Measurements from ENCODE around the gene ANKRD6. TPM values are rescaled to one million over a fixed set of nuclear protein-coding genes. Genes with fewer than 3 reads are reported as not detected.
A peak's percentile ranks its signal among the peaks of the same experiment; 100 is the strongest.

Gene ANKRD6
- total RNA-seq, 1 donor from 2014 or later, result 70.9 TPM

DNA sequence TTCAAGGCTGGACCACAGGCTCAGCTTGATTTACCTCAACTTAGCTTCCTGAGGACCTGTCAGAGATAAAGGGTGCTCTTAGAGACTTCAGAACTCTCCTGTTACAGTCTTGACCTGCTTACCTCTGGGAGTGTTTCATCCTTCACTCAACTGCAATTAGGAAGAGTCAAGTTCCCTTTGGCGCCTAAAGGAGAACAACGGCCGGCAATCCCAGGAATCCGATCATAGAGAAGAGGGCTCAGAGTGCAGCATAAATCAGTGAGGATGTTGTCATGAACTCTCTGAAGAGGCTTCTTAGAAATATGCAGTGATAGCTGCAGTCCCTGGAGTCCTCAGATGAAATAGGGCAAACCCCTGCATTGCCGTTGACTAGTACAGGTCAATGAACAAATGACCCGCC lies 169.2 kb downstream of the ANKRD6 start:
- H3K4me1 Mint-ChIP-seq (ENCODE audit: unreplicated experiment), result no peaks in the 10 kb centered on the region
- TF ChIP-seq, protein P1, sequence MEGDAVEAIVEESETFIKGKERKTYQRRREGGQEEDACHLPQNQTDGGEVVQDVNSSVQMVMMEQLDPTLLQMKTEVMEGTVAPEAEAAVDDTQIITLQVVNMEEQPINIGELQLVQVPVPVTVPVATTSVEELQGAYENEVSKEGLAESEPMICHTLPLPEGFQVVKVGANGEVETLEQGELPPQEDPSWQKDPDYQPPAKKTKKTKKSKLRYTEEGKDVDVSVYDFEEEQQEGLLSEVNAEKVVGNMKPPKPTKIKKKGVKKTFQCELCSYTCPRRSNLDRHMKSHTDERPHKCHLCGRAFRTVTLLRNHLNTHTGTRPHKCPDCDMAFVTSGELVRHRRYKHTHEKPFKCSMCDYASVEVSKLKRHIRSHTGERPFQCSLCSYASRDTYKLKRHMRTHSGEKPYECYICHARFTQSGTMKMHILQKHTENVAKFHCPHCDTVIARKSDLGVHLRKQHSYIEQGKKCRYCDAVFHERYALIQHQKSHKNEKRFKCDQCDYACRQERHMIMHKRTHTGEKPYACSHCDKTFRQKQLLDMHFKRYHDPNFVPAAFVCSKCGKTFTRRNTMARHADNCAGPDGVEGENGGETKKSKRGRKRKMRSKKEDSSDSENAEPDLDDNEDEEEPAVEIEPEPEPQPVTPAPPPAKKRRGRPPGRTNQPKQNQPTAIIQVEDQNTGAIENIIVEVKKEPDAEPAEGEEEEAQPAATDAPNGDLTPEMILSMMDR (IDR thresholded peaks at IDR 0.05; ENCODE audit: unreplicated experiment), result no peak
- no peak for DNase-seq (ENCODE audit: low spot score)
- H3K27me3 Mint-ChIP-seq (ENCODE audit: unreplicated experiment), result no peaks in the 10 kb centered on the region
- H3K9me3 Mint-ChIP-seq (ENCODE audit: unreplicated experiment), result no peaks in the 10 kb centered on the region
- peaks cover 18% of the 10 kb centered on the region for H3K36me3 Mint-ChIP-seq (ENCODE audit: low read depth, unreplicated experiment)
- H3K4me3 Mint-ChIP-seq (ENCODE audit: unreplicated experiment), result no peak overlapping the region
- H3K27ac Mint-ChIP-seq (ENCODE audit: unreplicated experiment), result no peak overlapping the region

DNA sequence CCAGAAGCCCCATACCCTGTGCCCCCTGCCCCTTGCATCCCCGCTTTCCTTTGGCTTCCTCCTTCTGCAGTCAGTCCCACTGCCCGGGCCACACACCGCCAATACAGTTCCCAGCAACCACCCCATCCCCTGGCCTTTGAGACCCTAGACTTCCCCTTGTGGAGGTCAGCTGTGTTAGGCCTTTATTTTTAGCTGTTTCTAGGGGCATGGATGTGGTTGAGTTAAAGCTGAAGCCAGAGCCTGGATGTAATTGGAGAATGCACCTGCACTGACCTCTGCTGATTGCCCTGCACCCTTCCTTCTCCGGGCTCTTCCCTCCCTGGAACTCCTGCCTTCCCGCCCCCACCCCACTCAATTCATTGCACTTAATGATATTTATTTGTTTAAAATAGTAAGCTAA lies 171.7 kb downstream of the ANKRD6 start:
- TF ChIP-seq, protein P1 (IDR thresholded peaks at IDR 0.05; ENCODE audit: unreplicated experiment), result no peak
- no peaks in the 10 kb centered on the region for H3K9me3 Mint-ChIP-seq (ENCODE audit: unreplicated experiment)
- H3K27ac Mint-ChIP-seq (ENCODE audit: unreplicated experiment), result no peak overlapping the region

GRCh38 chr6:89605861-89606260 lies 172.9 kb downstream of the ANKRD6 start:
- no peak for DNase-seq (ENCODE audit: low spot score)
- peaks cover 2% of the 10 kb centered on the region for H3K27me3 Mint-ChIP-seq (ENCODE audit: unreplicated experiment)
- no peak overlapping the region for H3K27ac Mint-ChIP-seq (ENCODE audit: unreplicated experiment)
- peaks cover 12% of the 10 kb centered on the region for H3K36me3 Mint-ChIP-seq (ENCODE audit: low read depth, unreplicated experiment)
- TF ChIP-seq, protein P1 (IDR thresholded peaks at IDR 0.05; ENCODE audit: unreplicated experiment), result no peak
- H3K4me1 Mint-ChIP-seq (ENCODE audit: unreplicated experiment), result no peaks in the 10 kb centered on the region
- H3K9me3 Mint-ChIP-seq (ENCODE audit: unreplicated experiment), result no peaks in the 10 kb centered on the region
- no peak overlapping the region for H3K4me3 Mint-ChIP-seq (ENCODE audit: unreplicated experiment)

More for the DNA sequence above, 171.7 kb downstream of the ANKRD6 start:
- Mint-ChIP-seq H3K4me3 (ENCODE audit: unreplicated experiment) (no peak overlapping the region), H3K4me1 (ENCODE audit: unreplicated experiment) (no peaks in the 10 kb centered on the region), H3K36me3 (ENCODE audit: low read depth, unreplicated experiment) (peaks cover 12% of the 10 kb centered on the region), H3K27me3 (ENCODE audit: unreplicated experiment) (no peaks in the 10 kb centered on the region)
- DNase-seq (ENCODE audit: low spot score), result no peak

DNA sequence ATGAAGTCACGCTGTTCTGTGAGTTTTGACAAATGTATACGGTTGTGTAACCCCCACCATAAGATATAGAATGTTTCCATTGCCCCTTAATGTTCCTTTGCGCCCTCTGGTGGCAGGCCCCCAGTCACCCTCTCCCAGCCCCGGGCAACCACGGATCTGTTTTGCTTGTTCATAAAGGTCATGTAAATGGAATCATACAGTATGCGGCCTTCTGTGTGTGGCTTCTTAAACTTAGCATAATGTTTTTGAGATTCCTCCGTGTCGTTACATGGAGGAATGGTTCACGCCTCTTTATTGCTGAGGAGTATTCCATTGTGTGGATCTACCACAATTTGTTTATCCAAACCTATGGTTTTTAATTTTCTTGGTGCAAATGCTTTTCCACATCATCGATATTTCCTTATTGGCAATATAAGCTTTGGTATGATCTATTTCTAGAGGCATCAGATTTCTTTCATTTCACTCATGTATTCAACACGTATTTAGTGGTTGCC lies 177.2 kb downstream of the ANKRD6 start:
- no peak overlapping the region for H3K4me3 Mint-ChIP-seq (ENCODE audit: unreplicated experiment)
- peaks cover 16% of the 10 kb centered on the region for H3K36me3 Mint-ChIP-seq (ENCODE audit: low read depth, unreplicated experiment)
- peaks cover 3% of the 10 kb centered on the region for H3K27me3 Mint-ChIP-seq (ENCODE audit: unreplicated experiment)
- TF ChIP-seq, protein P1 (IDR thresholded peaks at IDR 0.05; ENCODE audit: unreplicated experiment), result peak; percentile 82
- H3K9me3 Mint-ChIP-seq (ENCODE audit: unreplicated experiment), result no peaks in the 10 kb centered on the region
- no peak overlapping the region for H3K27ac Mint-ChIP-seq (ENCODE audit: unreplicated experiment)
- DNase-seq (ENCODE audit: low spot score), result peak; percentile 78
- H3K4me1 Mint-ChIP-seq (ENCODE audit: unreplicated experiment), result peaks cover 2% of the 10 kb centered on the region

DNA sequence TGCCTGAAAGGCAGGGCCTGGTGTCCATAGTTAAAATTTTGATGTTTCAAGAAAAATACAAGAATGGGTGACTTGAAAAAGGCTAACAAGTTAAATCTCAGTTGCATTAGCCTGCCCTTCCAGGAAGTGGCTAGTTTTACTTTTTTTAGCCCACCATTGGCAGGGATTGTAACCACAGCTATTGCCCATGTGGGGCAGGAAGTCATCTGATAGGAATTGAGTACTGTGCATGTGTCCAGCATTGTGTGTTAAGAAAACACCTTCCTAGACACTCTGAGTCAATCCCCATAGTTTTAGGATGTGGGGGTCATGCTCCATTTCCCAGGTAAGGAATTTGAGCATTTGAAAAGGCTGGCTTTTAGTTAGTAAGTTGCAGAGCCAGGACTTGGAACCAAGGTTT lies 178.7 kb downstream of the ANKRD6 start:
- peaks cover 2% of the 10 kb centered on the region for H3K4me1 Mint-ChIP-seq (ENCODE audit: unreplicated experiment)
- no peak overlapping the region for H3K27ac Mint-ChIP-seq (ENCODE audit: unreplicated experiment)
- TF ChIP-seq, protein P1 (IDR thresholded peaks at IDR 0.05; ENCODE audit: unreplicated experiment), result no peak
- H3K36me3 Mint-ChIP-seq (ENCODE audit: low read depth, unreplicated experiment), result peaks cover 13% of the 10 kb centered on the region
- no peak for DNase-seq (ENCODE audit: low spot score)
- H3K4me3 Mint-ChIP-seq (ENCODE audit: unreplicated experiment), result no peak overlapping the region
- H3K27me3 Mint-ChIP-seq (ENCODE audit: unreplicated experiment), result peaks cover 3% of the 10 kb centered on the region
- H3K9me3 Mint-ChIP-seq (ENCODE audit: unreplicated experiment), result no peaks in the 10 kb centered on the region
